Kidney (tissue), 14 donors: ENCODE data around the gene MAN1A1. TPM values are rescaled to one million over a fixed set of nuclear protein-coding genes. Genes with fewer than 3 reads are reported as not detected.

Source experiments
- DNase-seq, 5 donors: peaks; one replicate each; pipeline ENCODE4 v3.0.0-alpha.2; 2013 to 2020
- FAIRE-seq: peaks from 2 replicates; lab custom pipeline; 2012; peaks lifted over from hg19 to GRCh38; lab: Jason Lieb, UNC
- H3K27ac ChIP-seq, 2 donors: one replicate each; pipeline ENCODE4 v1.7.0; 2013; ENCODE audit warnings: low read depth in 2 of 2, low read length in 2 of 2, inconsistent platforms in 1 of 2
- H3K27me3 ChIP-seq: one replicate; pipeline ENCODE4 v1.7.1; 2013; ENCODE audit warnings: low read length, inconsistent platforms; ENCODE audit not compliant: control insufficient read depth, insufficient read depth
- H3K36me3 ChIP-seq, 3 donors: one replicate each; pipeline versions ENCODE4 v1.7.0 to v1.7.1; 2013; ENCODE audit warnings: low read length in 3 of 3, control low read depth in 1 of 3, inconsistent platforms in 1 of 3; ENCODE audit not compliant: insufficient read depth in 3 of 3, control insufficient read depth in 2 of 3
- H3K4me1 ChIP-seq, 3 donors: one replicate each; pipeline versions ENCODE4 v1.7.0 to v1.7.1; 2013; ENCODE audit warnings: low read length in 3 of 3, inconsistent platforms in 1 of 3, low read depth in 1 of 3; ENCODE audit not compliant: control insufficient read depth in 2 of 3, insufficient read depth in 2 of 3
- H3K4me3 ChIP-seq, 3 donors: one replicate each; pipeline versions ENCODE4 v1.7.0 to v1.8.1; 2013; ENCODE audit warnings: low read length in 3 of 3, control low read depth in 1 of 3, inconsistent platforms in 1 of 3
- H3K9ac ChIP-seq, 3 donors: one replicate each; pipeline versions ENCODE4 v1.7.0 to v1.7.1; 2013; ENCODE audit warnings: low read length in 3 of 3, control low read depth in 1 of 3, inconsistent platforms in 1 of 3
- H3K9me3 ChIP-seq, 3 donors: one replicate each; pipeline versions ENCODE4 v1.7.0 to v1.7.1; 2013; ENCODE audit warnings: low read length in 3 of 3, control low read depth in 1 of 3, inconsistent platforms in 1 of 3; ENCODE audit not compliant: control insufficient read depth in 2 of 3, insufficient read depth in 1 of 3
- CTCF ChIP-seq: IDR thresholded peaks from 3 replicates; pipeline ENCODE4 v1.5.1; 2012; ENCODE audit warnings: mild to moderate bottlenecking, moderate library complexity, borderline replicate concordance; ENCODE audit not compliant: insufficient read depth; ENCODE audit errors: extremely low read depth
- intact Hi-C: fragments of 100-400 bp; cut with DNase I; formaldehyde crosslinking; loops from one replicate; pipeline ENCODE4 v1.11.1; 2022
- polyA plus RNA-seq: library from polyadenylated mRNA; stranded (reverse); fragments of 350-450 nt; fragmentation: Illumina TruSeq; extraction: RNeasy Lipid Tissue Mini Kit (QIAGEN cat#74804); gene quantifications from one replicate; pipeline ENCODE4 v1.2.3, GENCODE V29; 2014; ENCODE audit warnings: low read depth, low replicate concordance; ENCODE audit not compliant: insufficient read depth
- total RNA-seq: library from RNA; stranded (reverse); fragmentation: NEBNext Ultra II Directional; extraction: Animal tissue kit (Norgen Biotek cat#: 25700); gene quantifications from one replicate; pipeline ENCODE4 v1.2.1, GENCODE V29; 2021
- donor health status: control.
- donor health status: control.
- donor health status: control.
- donor health status: control.
- donor health status: control.
- donor health status: DM: yes; HTN: yes; CAD: no.
- donor health status: Normal renal cell carcinoma (clear cell type).

The MAN1A1 gene
- total and polyA plus RNA-seq, 2 donors from 2014 or later: 30.4 to 68.5 TPM

DNA sequence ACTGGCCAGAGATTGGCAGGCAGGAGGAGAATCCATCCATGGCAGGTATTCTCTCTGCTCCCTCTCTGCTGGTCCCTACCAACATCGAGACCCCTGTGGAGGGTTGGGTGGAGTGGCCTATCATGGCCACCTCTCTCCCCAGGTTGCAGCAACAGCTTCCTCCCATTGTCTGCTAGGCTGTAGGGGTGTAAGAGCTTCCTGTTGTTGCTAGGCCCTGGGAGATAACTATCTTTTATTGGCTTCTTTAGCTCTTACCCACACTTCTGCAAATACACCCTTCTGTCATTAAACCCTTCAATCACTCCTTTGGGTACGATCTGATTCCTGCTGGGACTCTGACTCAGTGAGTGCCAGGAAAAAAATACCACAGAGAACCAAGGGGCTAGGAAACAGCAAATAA lies 204.4 kb downstream of the MAN1A1 start:
- no peak overlapping the region for H3K27ac ChIP-seq
- no peaks in the 10 kb centered on the region for H3K9me3 ChIP-seq
- no peak for FAIRE-seq
- no peaks in the 10 kb centered on the region for H3K27me3 ChIP-seq
- no peak for TF ChIP-seq CTCF
- H3K4me3 ChIP-seq: no peak overlapping the region
- no peaks in the 10 kb centered on the region for H3K36me3 ChIP-seq
- intact Hi-C loops: no loop called here
- no peaks in the 10 kb centered on the region for H3K4me1 ChIP-seq
- DNase-seq: no peak
- no peak overlapping the region for H3K9ac ChIP-seq

DNA sequence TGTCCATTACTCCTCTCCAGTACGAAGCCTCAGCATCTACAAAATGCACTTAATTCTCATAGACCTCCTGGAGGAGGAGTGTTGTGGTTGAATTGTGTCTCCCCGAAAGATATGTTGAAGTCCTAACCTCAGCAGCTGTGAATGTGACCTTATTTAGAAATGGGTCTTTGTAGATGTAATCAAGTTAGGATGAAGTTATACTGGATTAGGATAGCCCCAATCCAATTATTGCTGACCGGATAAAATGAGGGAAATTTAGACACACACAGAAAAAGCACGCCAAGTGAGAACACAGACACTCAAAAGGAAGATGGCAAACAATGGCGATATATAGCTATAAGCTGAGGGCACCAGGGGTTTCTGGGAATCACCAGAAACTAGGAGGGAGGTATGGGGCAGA lies 206.9 kb downstream of the MAN1A1 start:
- no peak for FAIRE-seq
- TF ChIP-seq CTCF: no peak
- H3K27ac ChIP-seq: no peak overlapping the region
- H3K4me3 ChIP-seq: no peak overlapping the region
- DNase-seq: no peak
- H3K9ac ChIP-seq: no peak overlapping the region
- no peaks in the 10 kb centered on the region for H3K4me1 ChIP-seq
- no peaks in the 10 kb centered on the region for H3K9me3 ChIP-seq
- H3K36me3 ChIP-seq: no peaks in the 10 kb centered on the region
- H3K27me3 ChIP-seq: no peaks in the 10 kb centered on the region
- intact Hi-C loops: no loop called here

- Histone ChIP-seq H3K36me3 (no peaks in the 10 kb centered on the region), H3K9ac (no peak overlapping the region), H3K9me3 (no peaks in the 10 kb centered on the region), H3K4me1 (no peaks in the 10 kb centered on the region), H3K27me3 (no peaks in the 10 kb centered on the region), H3K27ac (no peak overlapping the region), H3K4me3 (no peak overlapping the region)
- no peak for TF ChIP-seq CTCF
- intact Hi-C loops: no loop called here
- DNase-seq (no peak), FAIRE-seq (no peak)
These were observed 207.5 kb downstream of the MAN1A1 start for GRCh38 chr6:119142041-119142440.
